Osteoblast (primary cell): ENCODE data around the gene ANK3. TPM values are rescaled to one million over a fixed set of nuclear protein-coding genes. Genes with fewer than 3 reads are reported as not detected.

Source experiments
- DNase-seq: peaks from one replicate; pipeline ENCODE4 v3.0.0; 2011; ENCODE audit warnings: low spot score, mixed read lengths; ENCODE audit not compliant: insufficient read length; ENCODE audit errors: missing footprints
- H2AFZ ChIP-seq: 2 replicates; pipeline ENCODE4 v1.6.0; 2011; ENCODE audit warnings: mild to moderate bottlenecking, low read length
- H3K27ac ChIP-seq: 2 replicates; pipeline ENCODE4 v1.5.1; 2011; ENCODE audit warnings: mild to moderate bottlenecking, low read depth, low read length, moderate library complexity
- H3K27me3 ChIP-seq: 2 replicates; pipeline ENCODE4 v1.6.0; 2012; ENCODE audit warnings: mild to moderate bottlenecking, control low read depth, inconsistent platforms, low read length, moderate library complexity; ENCODE audit not compliant: insufficient read depth
- H3K36me3 ChIP-seq: 2 replicates; pipeline ENCODE4 v1.5.1; 2011; ENCODE audit warnings: mild to moderate bottlenecking, low read length, control low read depth, moderate library complexity; ENCODE audit not compliant: insufficient read depth
- H3K4me1 ChIP-seq: 2 replicates; pipeline ENCODE4 v1.5.1; 2011; ENCODE audit warnings: mild to moderate bottlenecking, low read length, control low read depth, moderate library complexity; ENCODE audit not compliant: insufficient read depth
- H3K4me2 ChIP-seq: 2 replicates; pipeline ENCODE4 v1.6.0; 2011; ENCODE audit warnings: mild to moderate bottlenecking, low read length; ENCODE audit not compliant: insufficient read depth
- H3K4me3 ChIP-seq: fragments of 200-600 bp; sonication (generic); 3 replicates; pipeline ENCODE4 v1.5.1; 2012; ENCODE audit warnings: mild to moderate bottlenecking, low read length, inconsistent platforms; ENCODE audit not compliant: insufficient read depth
- H3K79me2 ChIP-seq: 2 replicates; pipeline ENCODE4 v1.6.0; 2012; ENCODE audit warnings: mild to moderate bottlenecking, low read length, control low read depth, inconsistent platforms; ENCODE audit not compliant: insufficient read depth
- H3K9me3 ChIP-seq: 2 replicates; pipeline ENCODE4 v1.5.1; 2011; ENCODE audit warnings: low read depth, low read length, control low read depth
- H4K20me1 ChIP-seq: 2 replicates; pipeline ENCODE4 v1.6.0; 2012; ENCODE audit warnings: mild to moderate bottlenecking, low read length, control low read depth; ENCODE audit not compliant: insufficient read depth
- CTCF ChIP-seq: IDR thresholded peaks from 2 replicates; pipeline ENCODE4 v1.5.1; 2011; ENCODE audit warnings: mild to moderate bottlenecking, low read depth, low read length, moderate library complexity; ENCODE audit errors: extremely low read depth
- total RNA-seq: library from RNA; depleted of rRNA; stranded (reverse); fragments of >200 nt; gene quantifications from 2 replicates; pipeline ENCODE4 v1.2.3, GENCODE V29; 2012

Gene ANK3
- total RNA-seq, 1 donor: 44.5 TPM

GRCh38 chr10:60349426-60349825, 40.2 kb downstream of the ANK3 start:
- H2AFZ ChIP-seq: no peak overlapping the region
- no peak for DNase-seq
- TF ChIP-seq CTCF: no peak
- H3K9me3 ChIP-seq: no peaks in the 10 kb centered on the region
- H3K27ac ChIP-seq: no peak overlapping the region
- H3K4me2 ChIP-seq: no peak overlapping the region
- H3K4me1 ChIP-seq: peaks cover 27% of the 10 kb centered on the region
- H3K27me3 ChIP-seq: no peaks in the 10 kb centered on the region
- H4K20me1 ChIP-seq: no peaks in the 10 kb centered on the region
- no peaks in the 10 kb centered on the region for H3K79me2 ChIP-seq
- H3K4me3 ChIP-seq: no peak overlapping the region
- no peaks in the 10 kb centered on the region for H3K36me3 ChIP-seq

GRCh38 chr10:60348982-60349381, 40.7 kb downstream of the ANK3 start:
- Histone ChIP-seq H3K36me3 (no peaks in the 10 kb centered on the region), H2AFZ (no peak overlapping the region), H3K79me2 (no peaks in the 10 kb centered on the region), H3K4me1 (peaks cover 24% of the 10 kb centered on the region), H3K27me3 (no peaks in the 10 kb centered on the region), H3K4me2 (no peak overlapping the region), H3K9me3 (no peaks in the 10 kb centered on the region), H4K20me1 (no peaks in the 10 kb centered on the region), H3K4me3 (no peak overlapping the region), H3K27ac (no peak overlapping the region)
- DNase-seq: no peak
- no peak for TF ChIP-seq CTCF

GRCh38 chr10:60347270-60347669, 42.4 kb downstream of the ANK3 start:
- H2AFZ ChIP-seq: no peak overlapping the region
- peaks cover 13% of the 10 kb centered on the region for H3K4me1 ChIP-seq
- no peaks in the 10 kb centered on the region for H3K36me3 ChIP-seq
- no peak overlapping the region for H3K27ac ChIP-seq
- H3K79me2 ChIP-seq: no peaks in the 10 kb centered on the region
- no peak for TF ChIP-seq CTCF
- H3K4me2 ChIP-seq: no peak overlapping the region
- no peaks in the 10 kb centered on the region for H3K9me3 ChIP-seq
- H4K20me1 ChIP-seq: no peaks in the 10 kb centered on the region
- DNase-seq: no peak
- no peaks in the 10 kb centered on the region for H3K27me3 ChIP-seq
- H3K4me3 ChIP-seq: no peak overlapping the region

- H3K36me3 ChIP-seq: no peaks in the 10 kb centered on the region
- H3K79me2 ChIP-seq: no peaks in the 10 kb centered on the region
- no peaks in the 10 kb centered on the region for H3K27me3 ChIP-seq
- no peak overlapping the region for H2AFZ ChIP-seq
- no peak overlapping the region for H3K27ac ChIP-seq
- no peak overlapping the region for H3K4me3 ChIP-seq
- TF ChIP-seq CTCF: no peak
- no peaks in the 10 kb centered on the region for H4K20me1 ChIP-seq
- no peak overlapping the region for H3K4me2 ChIP-seq
- peaks cover 13% of the 10 kb centered on the region for H3K4me1 ChIP-seq
- DNase-seq: no peak
- H3K9me3 ChIP-seq: no peaks in the 10 kb centered on the region
These were observed 43.0 kb downstream of the ANK3 start for GRCh38 chr10:60346661-60347060.
